H1 (cell line): Measurements from ENCODE around the gene LTF. TPM values are rescaled to one million over a fixed set of nuclear protein-coding genes. Genes with fewer than 3 reads are reported as not detected.

ENCODE experiments used
- ATF2 ChIP-seq: IDR thresholded peaks from 2 replicates; pipeline ENCODE4 v1.6.1; 2012; ENCODE audit warnings: low read length, inconsistent platforms
- BCL11A ChIP-seq, 2 experiments: IDR thresholded peaks; one replicate each; pipeline ENCODE4 v1.6.1; 2011; ENCODE audit warnings: low read depth in 2 of 2, low read length in 2 of 2, mild to moderate bottlenecking in 2 of 2
- FOSL1 ChIP-seq: IDR thresholded peaks from 2 replicates; pipeline ENCODE4 v1.6.1; 2011; ENCODE audit warnings: mild to moderate bottlenecking, low read depth, low read length, moderate library complexity; ENCODE audit not compliant: insufficient read depth
- JUN ChIP-seq: IDR thresholded peaks from 2 replicates; pipeline ENCODE4 v1.6.1; 2011; ENCODE audit warnings: low read depth, mild to moderate bottlenecking, improper control_type of control experiment, low read length
- MAX ChIP-seq: IDR thresholded peaks from 2 replicates; pipeline ENCODE4 v1.6.1; 2012; ENCODE audit warnings: inconsistent platforms
- NRF1 ChIP-seq: IDR thresholded peaks from 2 replicates; pipeline ENCODE4 v1.6.1; 2011; ENCODE audit warnings: mild to moderate bottlenecking, low read depth, low read length, improper control_type of control experiment
- RNF2 ChIP-seq: fragments of 200-900, 300-1000 bp; sonication (generic); IDR thresholded peaks from 2 replicates; pipeline ENCODE4 v1.7.1; 2016; ENCODE audit warnings: borderline replicate concordance, low read depth, mild to moderate bottlenecking, antibody characterized with exemption, low read length; ENCODE audit not compliant: poor library complexity, severe bottlenecking; ENCODE audit errors: missing control alignments
- RXRA ChIP-seq: IDR thresholded peaks from 2 replicates; pipeline ENCODE4 v1.6.1; 2011; ENCODE audit warnings: low read depth, mild to moderate bottlenecking, low read length, moderate library complexity; ENCODE audit not compliant: insufficient read depth
- USF2 ChIP-seq: IDR thresholded peaks from 2 replicates; pipeline ENCODE4 v1.6.1; 2011; ENCODE audit warnings: low read length, improper control_type of control experiment
- polyA plus RNA-seq, 7 experiments: library from polyadenylated mRNA; depleted of rRNA in 3 of 7; stranded (reverse) in 5 of 7; unstranded in 2 of 7; fragments of >200 nt in 5 of 7; fragments of 200-250 nt in 2 of 7; gene quantifications; 1 replicate in 5 of 7; 2 replicates in 1 of 7; 4 replicates in 1 of 7; pipeline versions ENCODE4 v1.2.1 to v1.2.3, GENCODE V29; 2011 to 2013; ENCODE audit warnings: missing spikeins in 2 of 7, mixed read lengths in 2 of 7
- total RNA-seq: library from RNA; stranded (reverse); fragmentation: NEBNext Ultra II Directional; extraction: Animal tissue kit (Norgen Biotek cat#: 25700); gene quantifications from 2 replicates; pipeline ENCODE4 v1.2.1, GENCODE V29; 2021
- TF ChIP-seq, protein P1 (sequence below), 3 experiments: IDR thresholded peaks; 1 replicate in 2 of 3; 2 replicates in 1 of 3; pipeline versions ENCODE4 v1.5.1 to v1.6.1; 2011; ENCODE audit warnings: low read length in 3 of 3, mild to moderate bottlenecking in 3 of 3, inconsistent platforms in 2 of 3, low read depth in 1 of 3, moderate library complexity in 1 of 3; ENCODE audit not compliant: insufficient read depth in 1 of 3; ENCODE audit errors: control extremely low read depth in 1 of 3
- TF ChIP-seq, protein P2 (sequence below): IDR thresholded peaks from 2 replicates; pipeline ENCODE4 v1.6.1; 2012; ENCODE audit warnings: inconsistent platforms

Gene LTF
- total and polyA plus RNA-seq, 2 of the 8 experiments (the other 6 are each of a cell fraction or from before 2014, with no cell fraction given) = 0.23 to 0.99 TPM

- TF ChIP-seq ATF2 (0 out of 2 replicates have a peak, but pooled peaks have one; percentile 47), RNF2 (no peak), BCL11A (IDR thresholded peaks at IDR 0.05; ENCODE audit: low read depth in 2 of 2, low read length in 2 of 2) (no peak), MAX (peak; percentile 92), NRF1 (no peak), RXRA (no peak), JUN (no peak), FOSL1 (no peak), USF2 (peak; percentile 37; the same call in 1 of the 2 replicates)
- TF ChIP-seq, protein P1, sequence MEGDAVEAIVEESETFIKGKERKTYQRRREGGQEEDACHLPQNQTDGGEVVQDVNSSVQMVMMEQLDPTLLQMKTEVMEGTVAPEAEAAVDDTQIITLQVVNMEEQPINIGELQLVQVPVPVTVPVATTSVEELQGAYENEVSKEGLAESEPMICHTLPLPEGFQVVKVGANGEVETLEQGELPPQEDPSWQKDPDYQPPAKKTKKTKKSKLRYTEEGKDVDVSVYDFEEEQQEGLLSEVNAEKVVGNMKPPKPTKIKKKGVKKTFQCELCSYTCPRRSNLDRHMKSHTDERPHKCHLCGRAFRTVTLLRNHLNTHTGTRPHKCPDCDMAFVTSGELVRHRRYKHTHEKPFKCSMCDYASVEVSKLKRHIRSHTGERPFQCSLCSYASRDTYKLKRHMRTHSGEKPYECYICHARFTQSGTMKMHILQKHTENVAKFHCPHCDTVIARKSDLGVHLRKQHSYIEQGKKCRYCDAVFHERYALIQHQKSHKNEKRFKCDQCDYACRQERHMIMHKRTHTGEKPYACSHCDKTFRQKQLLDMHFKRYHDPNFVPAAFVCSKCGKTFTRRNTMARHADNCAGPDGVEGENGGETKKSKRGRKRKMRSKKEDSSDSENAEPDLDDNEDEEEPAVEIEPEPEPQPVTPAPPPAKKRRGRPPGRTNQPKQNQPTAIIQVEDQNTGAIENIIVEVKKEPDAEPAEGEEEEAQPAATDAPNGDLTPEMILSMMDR (IDR thresholded peaks at IDR 0.05; ENCODE audit: control extremely low read depth in 1 of 3, insufficient read depth in 1 of 3, low read depth in 1 of 3, low read length in 3 of 3) = peak; percentile 100
- TF ChIP-seq, protein P2, sequence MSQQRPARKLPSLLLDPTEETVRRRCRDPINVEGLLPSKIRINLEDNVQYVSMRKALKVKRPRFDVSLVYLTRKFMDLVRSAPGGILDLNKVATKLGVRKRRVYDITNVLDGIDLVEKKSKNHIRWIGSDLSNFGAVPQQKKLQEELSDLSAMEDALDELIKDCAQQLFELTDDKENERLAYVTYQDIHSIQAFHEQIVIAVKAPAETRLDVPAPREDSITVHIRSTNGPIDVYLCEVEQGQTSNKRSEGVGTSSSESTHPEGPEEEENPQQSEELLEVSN = peak; percentile 89
- TF ChIP-seq, all 59 proteins: peak for 22
These were observed 24.1 kb upstream of the LTF start (continued) for GRCh38 chr3:46488735-46489361.
